Measurements from ENCODE around the gene CACNA1I.

Gene CACNA1I

DNA sequence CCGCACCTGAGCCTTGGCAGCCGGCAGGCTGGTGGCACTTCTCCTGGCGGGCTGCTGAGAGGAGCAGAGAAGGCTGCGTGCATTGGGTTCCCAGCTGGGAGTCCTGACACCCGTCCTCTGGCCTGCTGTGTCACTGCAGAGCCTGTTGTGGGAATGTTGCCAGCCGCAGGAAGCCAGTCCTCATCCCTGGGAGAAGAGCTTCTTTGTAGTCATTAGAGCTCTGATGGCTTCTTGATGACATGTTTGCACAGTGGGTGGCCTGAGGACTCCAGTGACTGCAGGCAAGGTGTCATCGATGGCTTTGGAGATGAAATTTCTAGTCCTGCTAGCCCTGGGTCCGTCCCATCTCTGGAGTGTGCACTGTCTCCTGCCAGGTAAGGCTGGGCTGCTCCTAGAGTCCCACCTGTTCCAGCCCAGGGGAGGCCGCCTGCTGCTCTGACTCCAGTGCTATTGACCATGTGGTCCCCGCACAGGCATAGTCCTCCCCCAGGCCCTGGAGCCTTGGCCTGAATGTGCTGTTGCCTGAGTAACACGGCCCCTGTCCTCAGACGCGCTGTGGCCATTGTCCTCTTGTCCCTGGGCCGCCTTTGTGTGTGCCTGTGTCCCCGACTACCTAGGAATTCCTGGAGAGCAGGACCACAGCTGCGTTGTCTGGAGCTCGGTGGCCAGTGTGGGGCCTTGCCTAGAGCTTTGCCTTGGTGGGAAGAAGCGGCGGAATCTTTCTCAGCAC is 129.2 kb downstream of the CACNA1I start:
- no peak for DNase-seq

- no peak for DNase-seq
Observed at GRCh38 chr22:39700565-39700964, 130.0 kb downstream of the CACNA1I start.

GRCh38 chr22:39703091-39703490 is 132.5 kb downstream of the CACNA1I start:
- DNase-seq, result no peak

GRCh38 chr22:39703928-39704639 is 133.5 kb downstream of the CACNA1I start:
- DNase-seq, result no peak

GRCh38 chr22:39705386-39705785 is 134.8 kb downstream of the CACNA1I start:
- no peak for DNase-seq

- DNase-seq, result no peak
Observed at GRCh38 chr22:39706376-39707140, 136.0 kb downstream of the CACNA1I start.

- DNase-seq, result no peak
Observed at GRCh38 chr22:39707351-39707750, 136.8 kb downstream of the CACNA1I start.

DNA sequence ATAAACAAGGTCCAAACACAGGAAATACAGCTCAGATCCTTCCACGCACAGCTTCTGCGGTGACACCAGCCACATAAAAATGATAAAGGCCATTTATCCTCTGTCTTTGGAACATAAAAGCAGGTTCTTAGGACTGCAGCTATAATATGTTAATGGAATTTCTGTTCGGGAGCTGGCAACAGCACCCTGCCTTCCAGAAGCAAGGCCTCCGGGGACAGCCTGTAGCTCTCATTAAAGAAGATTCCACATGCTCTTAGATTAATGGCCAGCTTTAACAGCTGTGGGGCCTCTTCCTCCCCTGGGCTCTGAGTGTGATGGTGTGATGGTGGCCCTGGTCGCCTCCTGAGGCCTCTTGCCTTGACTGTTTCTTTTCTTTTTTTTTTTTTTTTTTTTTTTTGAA is 137.3 kb downstream of the CACNA1I start:
- DNase-seq, result no peak

DNA sequence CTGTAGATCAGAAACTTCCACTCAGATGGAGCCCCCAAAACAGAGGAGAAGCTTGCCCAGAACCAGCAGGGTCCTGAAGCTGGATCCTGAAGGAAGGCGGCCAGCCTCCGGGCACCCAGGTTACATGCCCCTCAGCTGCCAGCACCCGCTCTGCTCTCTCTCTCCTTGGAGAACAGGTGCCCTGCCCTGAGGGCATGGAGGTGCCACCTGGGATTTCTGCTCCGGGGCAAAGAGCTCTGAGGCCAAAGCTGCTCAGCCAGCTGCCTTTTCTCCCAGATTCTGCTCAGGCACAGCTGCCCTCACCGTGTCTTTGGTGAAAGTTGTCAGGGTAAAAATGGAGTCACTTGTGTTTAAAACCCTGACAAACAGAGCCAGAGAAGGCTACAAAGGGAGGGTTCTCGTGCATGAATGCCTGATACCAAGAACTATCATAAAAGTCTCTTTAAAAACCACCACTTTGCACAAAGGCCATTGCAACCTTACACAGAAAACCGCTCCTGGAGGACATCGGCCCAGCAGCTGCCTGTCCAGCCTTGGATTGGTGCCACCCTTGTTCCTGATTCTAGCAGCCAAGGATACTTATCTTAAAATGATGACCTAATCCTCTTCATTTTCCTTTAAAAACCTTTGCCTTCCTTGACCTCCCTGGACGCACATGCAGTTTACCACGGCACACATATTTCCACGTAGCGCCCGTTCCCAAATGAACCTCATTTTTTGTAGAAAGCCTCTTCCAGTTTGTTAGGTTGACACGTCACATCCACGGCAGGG is 140.0 kb downstream of the CACNA1I start:
- no peak for DNase-seq

DNA sequence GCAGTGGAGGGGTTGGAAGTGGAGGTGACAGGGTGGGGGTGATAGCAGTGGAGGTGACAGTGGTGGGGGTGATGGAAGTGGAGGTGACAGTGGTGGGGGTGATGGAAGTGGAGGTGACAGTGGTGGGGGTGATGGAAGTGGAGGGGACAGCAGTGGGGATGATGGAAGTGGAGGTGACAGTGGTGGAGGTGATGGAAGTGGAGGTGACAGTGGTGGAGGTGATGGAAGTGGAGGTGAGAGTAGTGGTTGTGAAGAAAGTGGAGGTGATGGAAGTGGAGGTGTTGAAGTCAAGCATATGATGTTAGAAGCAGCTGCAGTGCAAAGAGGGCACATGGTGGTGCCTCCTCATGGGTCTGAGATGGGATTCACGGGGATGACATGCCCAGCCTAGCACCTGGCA is 141.5 kb downstream of the CACNA1I start:
- DNase-seq, result no peak

DNA sequence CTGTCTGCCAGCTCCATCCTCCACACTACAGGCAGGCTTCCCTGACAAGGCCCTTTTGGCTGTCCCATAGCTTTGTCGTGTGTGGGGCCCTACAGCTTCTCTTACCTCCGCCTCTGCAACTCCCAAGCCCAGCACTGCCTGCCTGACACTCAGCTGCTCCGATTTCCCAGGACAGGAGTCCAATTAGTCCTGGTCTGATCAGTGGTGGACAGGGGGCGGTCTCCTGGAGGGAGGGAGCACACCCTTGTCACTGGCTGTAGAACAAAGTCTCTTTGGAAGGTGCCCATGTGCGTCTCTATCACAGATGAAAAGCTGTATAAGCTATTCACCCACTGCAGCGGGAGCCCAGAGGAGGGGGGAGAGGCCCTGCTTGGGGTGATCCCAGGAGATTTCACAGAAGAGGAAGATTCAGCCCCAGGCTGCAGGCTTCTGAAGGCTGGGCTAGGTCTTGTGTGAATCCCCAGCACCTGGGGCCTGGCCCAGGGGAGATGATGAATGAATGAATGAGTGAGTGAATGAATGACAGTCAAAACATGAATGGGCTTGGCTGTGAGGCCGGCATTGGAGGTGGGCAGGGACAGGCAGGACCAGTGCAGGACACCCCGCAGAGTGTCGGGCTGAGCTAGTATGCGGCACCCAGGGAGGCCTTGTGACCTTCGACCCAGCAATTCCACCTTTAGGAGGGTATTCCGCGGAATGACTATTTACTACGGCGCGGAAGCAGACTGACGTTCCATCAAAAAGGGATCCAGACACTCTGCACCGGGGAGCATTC is 142.4 kb downstream of the CACNA1I start:
- no peak for DNase-seq

- DNase-seq, result no peak
Observed at GRCh38 chr22:39713799-39714290, 143.3 kb downstream of the CACNA1I start.

- no peak for DNase-seq
Observed at GRCh38 chr22:39714321-39714720, 143.8 kb downstream of the CACNA1I start.

- DNase-seq, result no peak
Observed at GRCh38 chr22:39715778-39716495, 145.4 kb downstream of the CACNA1I start.

DNA sequence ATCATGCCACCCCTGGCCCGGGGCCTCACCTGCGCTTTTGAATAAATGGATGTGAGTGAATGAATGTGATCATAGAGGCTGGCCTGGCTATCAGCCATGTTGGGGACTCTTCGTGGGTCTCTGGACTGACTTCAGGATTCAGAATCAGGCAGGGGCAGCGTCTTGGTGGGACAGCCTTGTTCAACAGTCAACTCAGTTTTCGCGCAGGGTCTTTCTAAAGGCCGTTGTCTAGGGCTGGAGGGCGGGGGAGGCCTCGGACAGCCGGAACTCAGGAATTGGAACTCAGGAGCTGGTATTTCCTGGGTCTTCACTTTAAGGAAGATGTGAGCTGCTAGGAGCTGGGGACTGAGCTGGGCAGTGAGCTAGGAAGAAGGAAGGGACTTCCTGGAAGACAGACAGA is 146.0 kb downstream of the CACNA1I start:
- no peak for DNase-seq

DNA sequence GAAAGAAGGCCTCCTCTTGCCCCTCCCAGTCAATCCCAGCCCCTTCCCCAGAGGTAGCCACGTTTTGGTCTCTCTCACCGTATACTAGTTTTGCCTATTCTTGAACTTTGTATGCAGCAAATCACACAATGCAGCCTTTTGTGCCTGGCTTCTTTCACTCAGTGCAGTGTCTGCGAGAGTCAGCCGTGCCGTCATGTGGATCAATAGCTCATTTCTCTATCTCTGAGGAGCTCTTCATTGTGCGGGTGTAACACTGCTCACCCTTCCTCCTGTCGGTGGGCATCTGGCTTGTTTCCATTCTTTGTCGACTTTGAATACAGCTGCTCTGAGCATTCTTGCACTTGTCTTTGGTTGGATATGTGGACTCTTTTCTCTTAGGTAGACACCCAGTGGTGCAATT is 146.5 kb downstream of the CACNA1I start:
- no peak for DNase-seq

- DNase-seq, result no peak
Observed at GRCh38 chr22:39718206-39718605, 147.7 kb downstream of the CACNA1I start.

DNA sequence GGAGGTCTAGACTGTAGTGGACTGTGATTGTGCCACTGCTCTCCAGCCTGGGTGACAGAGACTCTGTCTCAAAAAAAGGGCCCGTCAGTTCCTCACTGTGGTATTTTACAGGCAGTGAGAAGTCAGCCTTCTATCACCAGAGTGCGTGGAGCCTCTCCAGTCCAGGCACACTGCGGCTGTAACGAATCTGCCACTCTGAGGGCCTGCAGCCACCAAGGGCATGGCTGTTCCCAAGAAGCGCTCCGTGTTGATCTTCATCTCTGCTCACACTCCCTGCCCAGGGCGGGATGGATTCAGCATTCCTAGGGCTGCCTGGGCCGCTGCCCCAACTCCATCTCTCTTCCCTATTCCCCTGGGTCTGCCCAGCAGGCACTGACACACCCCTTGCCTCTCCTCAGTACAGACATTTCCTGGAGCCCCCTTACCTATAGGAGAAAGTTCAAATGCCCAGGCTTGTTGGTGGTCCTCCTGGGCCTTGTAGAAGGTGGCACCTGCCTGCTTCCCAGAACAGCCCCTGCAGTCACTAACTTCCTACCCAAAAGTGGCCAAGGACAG is 148.4 kb downstream of the CACNA1I start:
- DNase-seq, result no peak

DNA sequence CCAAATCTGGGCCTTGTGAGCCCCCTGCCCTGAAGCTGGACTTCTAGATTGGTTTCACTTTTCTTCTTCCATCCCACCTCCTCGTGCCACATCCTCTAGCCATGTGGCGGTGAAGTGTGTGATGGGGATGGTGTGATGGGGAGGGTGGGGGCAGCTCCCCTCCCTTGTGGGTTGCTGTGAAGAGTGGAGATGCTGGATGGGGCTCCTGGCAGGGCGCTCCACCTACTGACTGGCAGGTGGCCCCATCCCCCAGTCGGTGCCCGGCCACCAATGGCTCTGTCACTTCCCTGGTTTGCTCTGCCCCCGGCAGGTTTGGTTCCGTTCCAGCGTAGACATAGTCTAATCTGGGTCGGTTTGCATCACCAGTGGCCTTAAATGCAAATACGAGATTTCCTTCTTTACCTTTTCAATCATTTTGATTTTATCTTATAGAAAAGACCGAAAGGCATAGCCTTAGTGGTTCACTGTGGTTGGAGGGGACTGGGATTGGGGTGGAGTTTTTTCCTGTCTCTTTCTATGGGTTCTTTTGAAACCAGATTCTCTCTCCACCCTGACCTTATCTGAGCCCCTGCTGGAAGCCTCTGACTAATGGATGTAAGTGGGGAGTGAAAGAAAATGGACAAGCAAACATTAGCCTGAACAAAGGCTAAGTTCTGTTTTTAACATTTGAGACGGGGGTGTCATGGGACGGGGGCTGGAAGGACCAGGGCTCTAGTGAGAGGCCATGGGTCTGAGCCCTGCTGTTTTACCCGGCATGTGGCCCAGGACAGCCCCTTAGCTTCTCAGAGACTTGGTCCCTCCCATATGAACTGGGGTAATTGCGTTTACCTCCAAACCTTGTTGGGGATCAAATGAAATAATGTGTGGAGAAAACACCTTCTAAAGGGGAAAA is 149.3 kb downstream of the CACNA1I start:
- no peak for DNase-seq
